HG03432 (cell line): Measurements from ENCODE around the gene MMD2.
"Not testable (repeated sequence)": the region's sequence is repeated elsewhere in the genome, so short reads cannot be mapped to it uniquely, and the experiment has no call there.

Experiments
- ATAC-seq: cut with Tn5 transposase; IDR thresholded peaks from one replicate; pipeline ENCODE4 v1.9.1; 2021; ENCODE audit warnings: mild to moderate bottlenecking, moderate library complexity; ENCODE audit not compliant: unreplicated experiment

Gene MMD2

GRCh38 chr7:4904346-4904745, 54.6 kb downstream of the MMD2 start:
- ATAC-seq: no peak

GRCh38 chr7:4895766-4896165, 63.2 kb downstream of the MMD2 start:
- no peak for ATAC-seq

GRCh38 chr7:4894482-4894881, 64.5 kb downstream of the MMD2 start:
- no peak for ATAC-seq

GRCh38 chr7:4893929-4894475, 65.0 kb downstream of the MMD2 start:
- no peak for ATAC-seq

GRCh38 chr7:4893188-4893587, 65.8 kb downstream of the MMD2 start:
- ATAC-seq: not testable (repeated sequence)

GRCh38 chr7:4891522-4891921, 67.5 kb downstream of the MMD2 start:
- not testable (repeated sequence) for ATAC-seq

- no peak for ATAC-seq
These were observed 69.3 kb downstream of the MMD2 start for GRCh38 chr7:4889682-4890081.

- ATAC-seq: no peak
These were observed 70.8 kb downstream of the MMD2 start for GRCh38 chr7:4888161-4888560.

- no peak for ATAC-seq
These were observed 72.3 kb downstream of the MMD2 start for GRCh38 chr7:4886671-4887070.

- ATAC-seq: no peak
These were observed 73.6 kb downstream of the MMD2 start for GRCh38 chr7:4885317-4885807.

- no peak for ATAC-seq
These were observed 74.8 kb downstream of the MMD2 start for GRCh38 chr7:4884164-4884563.

GRCh38 chr7:4883372-4884144, 75.4 kb downstream of the MMD2 start, which contains the start of gene RADIL:
Gene RADIL (minus strand): TSS chr7:4883716. CDS start chr7:4878139, 5,577 bp downstream.
- ATAC-seq: peak; percentile 83

- ATAC-seq: no peak
These were observed 76.0 kb downstream of the MMD2 start for GRCh38 chr7:4883033-4883371.

GRCh38 chr7:4882169-4883032, 76.6 kb downstream of the MMD2 start:
- no peak for ATAC-seq

GRCh38 chr7:4880218-4880617, 78.8 kb downstream of the MMD2 start:
- no peak for ATAC-seq

GRCh38 chr7:4879396-4880081, 79.4 kb downstream of the MMD2 start:
- no peak for ATAC-seq

GRCh38 chr7:4878336-4879335, 80.4 kb downstream of the MMD2 start:
- ATAC-seq: no peak

GRCh38 chr7:4876586-4876985, 82.4 kb downstream of the MMD2 start:
- no peak for ATAC-seq

GRCh38 chr7:4875391-4875790, 83.6 kb downstream of the MMD2 start:
- no peak for ATAC-seq
